Measurements from ENCODE around the gene CACNA1G.

Gene CACNA1G

GRCh38 chr17:50549256-50549941, 11.1 kb upstream of the CACNA1G start:
- DNase-seq = no peak

GRCh38 chr17:50549969-50550368, 10.5 kb upstream of the CACNA1G start:
- no peak for DNase-seq

- DNase-seq = no peak
Measured at GRCh38 chr17:50550661-50551432, 9.7 kb upstream of the CACNA1G start.

DNA sequence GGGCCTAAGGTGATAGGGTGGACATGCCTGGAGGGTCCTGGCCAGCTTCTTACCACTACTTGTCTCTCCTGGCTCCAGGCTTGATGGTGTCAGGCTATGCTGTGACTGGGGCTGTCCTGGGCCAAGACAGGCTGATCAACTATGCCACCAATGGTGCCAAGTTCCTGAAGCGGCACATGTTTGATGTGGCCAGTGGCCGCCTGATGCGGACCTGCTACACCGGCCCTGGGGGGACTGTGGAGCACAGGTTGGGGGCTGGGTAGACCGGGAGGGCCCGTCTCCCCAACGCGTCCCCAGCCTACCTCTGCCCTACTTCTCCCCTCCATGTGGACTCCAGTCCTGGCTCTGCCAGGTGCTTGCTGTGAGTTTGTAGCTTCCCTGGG, 9.1 kb upstream of the CACNA1G start:
- DNase-seq = no peak

- DNase-seq = no peak
Measured at GRCh38 chr17:50551884-50552283, 8.6 kb upstream of the CACNA1G start.

- no peak for DNase-seq
Measured at GRCh38 chr17:50554201-50554600, 6.3 kb upstream of the CACNA1G start.

GRCh38 chr17:50556803-50557202, 3.7 kb upstream of the CACNA1G start:
- no peak for DNase-seq

DNA sequence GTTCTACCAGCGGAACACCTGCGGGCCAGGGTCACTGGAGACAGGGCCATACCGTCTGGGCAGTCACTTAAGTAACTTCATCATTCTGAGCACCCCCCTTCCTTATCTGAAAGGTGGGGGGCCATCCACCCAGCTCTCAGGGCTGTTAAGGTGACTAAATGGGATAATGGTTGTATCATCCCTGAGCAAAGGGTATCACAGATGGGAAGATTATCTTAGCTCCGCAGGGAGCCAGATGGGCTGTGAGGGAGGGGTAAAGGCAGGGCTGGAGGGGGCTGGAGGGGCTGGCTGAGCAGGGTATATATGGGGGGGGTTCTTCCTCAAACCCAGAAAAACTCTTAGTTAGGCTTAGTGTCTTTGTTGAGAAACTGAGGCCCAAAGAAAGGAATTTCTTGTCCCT, 2.9 kb upstream of the CACNA1G start:
- no peak for DNase-seq

GRCh38 chr17:50558091-50558490, 2.4 kb upstream of the CACNA1G start:
- no peak for DNase-seq

GRCh38 chr17:50558581-50558940, 2.0 kb upstream of the CACNA1G start:
- no peak for DNase-seq

DNA sequence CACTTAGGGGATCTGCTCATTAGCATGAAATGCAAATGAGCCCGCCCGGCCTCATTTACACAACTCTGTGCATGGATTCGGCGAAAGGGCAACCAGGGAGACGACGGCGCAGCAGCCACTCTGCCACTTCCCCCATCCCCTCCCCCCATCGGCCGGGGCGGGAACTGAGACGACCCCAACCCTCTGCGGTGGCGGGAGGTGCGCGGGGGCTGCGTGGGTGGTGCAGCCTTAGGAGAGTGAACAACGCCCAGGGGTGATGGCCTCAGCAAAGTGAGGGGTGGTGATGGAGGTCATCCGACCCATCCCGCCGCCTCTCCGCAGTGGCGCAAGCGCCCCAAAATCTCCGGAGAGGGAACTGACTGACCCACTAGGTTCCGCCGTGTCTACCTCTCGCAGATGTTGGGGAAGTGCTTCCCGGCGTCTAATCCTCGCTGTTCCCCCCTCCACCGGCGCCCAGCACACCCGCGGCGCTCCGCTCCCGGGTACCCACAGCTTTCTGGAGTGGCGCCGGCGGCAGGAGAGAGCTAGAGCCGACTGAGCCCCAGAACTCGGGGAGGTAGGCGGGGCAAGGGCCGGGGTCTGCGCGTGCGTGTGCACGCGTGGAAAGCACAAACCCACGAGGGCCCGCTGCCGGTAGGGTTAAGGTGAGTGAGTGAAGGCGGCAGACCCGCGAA, 1.4 kb upstream of the CACNA1G start:
- no peak for DNase-seq

DNA sequence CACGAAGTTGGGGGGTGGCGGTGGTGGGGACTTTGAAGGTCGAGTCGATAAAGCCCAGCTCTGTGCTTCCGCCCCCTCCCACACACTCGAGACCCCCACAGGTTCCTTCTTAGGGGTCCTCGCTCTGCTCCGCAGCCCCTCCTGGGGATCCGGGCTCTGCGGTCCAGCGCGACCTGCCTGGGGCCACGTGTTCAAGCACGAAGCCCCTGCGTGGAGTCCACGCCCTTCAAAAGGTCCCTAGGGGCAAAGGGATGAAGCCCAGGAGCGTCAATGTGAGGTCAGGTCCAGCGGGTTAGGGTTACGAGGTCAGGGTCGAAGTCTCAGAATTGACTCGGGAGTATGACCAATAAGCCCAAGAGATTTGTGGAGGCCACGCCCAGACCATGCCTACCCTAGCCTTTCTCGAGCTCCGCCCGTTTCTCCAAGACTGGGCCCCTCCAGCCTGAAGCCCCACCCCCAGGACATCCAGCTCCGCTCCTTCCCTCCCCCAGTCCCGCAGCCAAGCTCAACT, 786 bp upstream of the CACNA1G start:
- DNase-seq = no peak

DNA sequence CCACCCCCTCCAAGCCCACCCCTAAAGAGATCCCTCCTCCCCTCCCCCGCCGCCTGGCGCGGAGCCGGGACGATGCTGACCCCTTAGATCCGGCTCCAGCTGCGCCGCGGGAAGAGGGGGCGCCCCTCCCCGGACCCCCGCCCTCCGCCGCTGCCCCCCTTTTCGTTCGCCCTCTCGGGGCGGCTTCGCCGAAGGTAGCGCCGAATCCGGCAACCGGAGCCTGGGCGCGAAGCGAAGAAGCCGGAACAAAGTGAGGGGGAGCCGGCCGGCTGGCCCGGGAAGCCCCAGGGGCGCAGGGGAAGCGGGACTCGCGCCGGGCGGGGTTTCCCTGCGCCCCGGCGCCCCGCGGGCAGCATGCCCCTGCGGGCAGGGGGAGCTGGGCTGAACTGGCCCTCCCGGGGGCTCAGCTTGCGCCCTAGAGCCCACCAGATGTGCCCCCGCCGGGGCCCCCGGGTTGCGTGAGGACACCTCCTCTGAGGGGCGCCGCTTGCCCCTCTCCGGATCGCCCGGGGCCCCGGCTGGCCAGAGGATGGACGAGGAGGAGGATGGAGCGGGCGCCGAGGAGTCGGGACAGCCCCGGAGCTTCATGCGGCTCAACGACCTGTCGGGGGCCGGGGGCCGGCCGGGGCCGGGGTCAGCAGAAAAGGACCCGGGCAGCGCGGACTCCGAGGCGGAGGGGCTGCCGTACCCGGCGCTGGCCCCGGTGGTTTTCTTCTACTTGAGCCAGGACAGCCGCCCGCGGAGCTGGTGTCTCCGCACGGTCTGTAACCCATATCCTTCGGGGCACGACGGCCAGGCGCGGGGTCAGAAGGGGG, 623 bp downstream of the CACNA1G start:
- DNase-seq = no peak

- DNase-seq = no peak
Measured at GRCh38 chr17:50561746-50562141, 1.2 kb downstream of the CACNA1G start.

DNA sequence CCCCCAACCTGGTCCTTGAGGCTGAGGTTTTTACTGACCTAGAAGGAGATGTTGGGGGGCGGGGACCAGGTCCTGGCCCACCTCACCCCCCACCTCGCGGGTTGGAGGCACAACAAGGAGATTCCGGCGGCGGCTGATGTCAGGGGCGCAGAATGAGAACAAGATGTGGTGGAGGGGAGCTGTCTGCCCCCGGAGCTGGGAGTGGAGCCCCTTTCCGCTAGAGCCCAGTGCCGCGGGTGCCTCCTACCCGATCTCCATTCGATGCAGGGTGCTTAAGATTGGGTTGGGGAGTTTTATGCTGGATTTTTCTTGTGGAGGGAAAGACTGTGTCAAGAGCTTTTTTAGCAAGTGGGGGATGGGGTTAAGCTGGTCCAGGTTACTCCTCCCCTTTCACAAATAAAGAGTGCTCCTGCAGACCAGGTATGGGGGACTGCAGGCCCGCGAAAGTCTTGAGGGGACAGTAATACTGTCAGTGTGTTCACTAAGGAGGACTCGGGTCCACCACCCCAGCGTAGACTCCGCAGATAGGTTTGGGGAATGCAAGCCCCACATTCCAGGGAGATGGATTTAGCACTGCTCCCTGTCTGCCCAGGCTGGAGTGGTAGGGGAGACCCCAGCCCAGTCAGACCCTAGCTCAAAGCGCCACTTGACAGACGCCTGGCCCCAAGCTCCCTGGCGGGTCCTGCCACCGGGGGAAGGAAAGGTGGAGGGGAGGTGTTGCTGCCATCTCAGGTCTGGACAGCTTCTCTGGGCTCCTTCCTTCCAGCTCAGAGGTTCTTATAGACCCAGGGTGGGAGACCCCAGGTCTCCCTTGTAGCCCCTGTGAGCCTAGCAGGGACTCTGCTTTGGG, 2.0 kb downstream of the CACNA1G start:
- no peak for DNase-seq

DNA sequence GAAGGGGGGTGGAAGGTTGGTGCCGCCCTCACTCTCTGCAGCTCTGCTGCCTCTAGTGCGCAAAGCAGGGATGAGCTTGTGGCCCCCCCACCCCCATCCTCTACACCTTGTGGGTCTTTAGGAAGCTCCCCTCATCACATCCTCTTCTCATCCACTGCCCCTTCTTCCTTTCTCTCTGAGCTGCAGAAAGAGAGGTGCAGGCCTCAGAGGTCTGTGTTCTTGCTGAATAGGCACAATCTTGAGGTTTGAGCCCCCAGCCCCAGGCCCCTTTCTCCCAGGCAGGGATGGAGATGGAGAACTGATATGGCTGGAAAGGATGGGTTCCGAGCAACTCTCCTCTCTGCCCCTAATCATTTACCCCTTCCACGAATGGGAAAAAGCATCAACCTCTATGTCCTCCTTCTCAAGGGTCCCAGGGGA, 2.6 kb downstream of the CACNA1G start:
- DNase-seq = no peak

GRCh38 chr17:50564916-50565315, 4.4 kb downstream of the CACNA1G start:
- DNase-seq = no peak

- peak; percentile 29 for DNase-seq
Measured at GRCh38 chr17:50565402-50566350, 5.2 kb downstream of the CACNA1G start.

GRCh38 chr17:50566886-50567285, 6.4 kb downstream of the CACNA1G start:
- no peak for DNase-seq

- no peak for DNase-seq
Measured at GRCh38 chr17:50568659-50569058, 8.1 kb downstream of the CACNA1G start.

DNA sequence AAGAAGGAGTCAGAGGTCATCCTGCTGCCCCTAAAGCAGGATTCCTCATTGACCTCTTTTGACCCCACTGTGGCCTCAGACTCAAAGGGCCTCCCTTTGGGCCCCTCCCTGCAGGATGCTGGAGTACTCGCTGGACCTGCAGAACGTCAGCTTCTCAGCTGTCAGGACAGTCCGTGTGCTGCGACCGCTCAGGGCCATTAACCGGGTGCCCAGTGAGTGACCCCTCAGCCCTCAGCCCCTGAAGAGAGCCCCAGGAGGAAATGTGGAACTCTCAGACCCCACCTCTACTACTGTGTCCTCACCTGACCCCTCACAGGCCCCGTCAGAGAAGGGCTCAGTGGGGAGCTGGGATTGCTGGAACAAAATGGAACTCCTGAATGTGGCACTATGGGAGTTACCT, 9.1 kb downstream of the CACNA1G start:
- no peak for DNase-seq

Data from NCI-H1417 treated with DMSO at 0.1 percent for 48 hours (cell line).